Activated CD4-positive, alpha-beta memory T cell treated with anti-CD3 and anti-CD28 coated beads for 36 hours (primary cell): ENCODE measurements around the gene SLC15A3. TPM values are rescaled to one million over a fixed set of nuclear protein-coding genes. Genes with fewer than 3 reads are reported as not detected.

ENCODE experiments used
- CTCF ChIA-PET: fragments of 350-600 bp; sonication (Branson Sonifier 250); formaldehyde crosslinking; loops from one replicate; lab custom pipeline; 2021; ENCODE audit warnings: antibody characterized with exemption, inconsistent platforms; lab: Charles Lee
- POLR2A ChIA-PET: fragments of 350-600 bp; sonication (Branson Sonifier 250); formaldehyde crosslinking; loops from one replicate; lab custom pipeline; 2021; ENCODE audit warnings: antibody characterized with exemption; lab: Charles Lee
- DNase-seq: peaks from one replicate; pipeline ENCODE4 v3.0.0-alpha.2; 2020
- H3K27ac Mint-ChIP-seq: one replicate; pipeline ENCODE4 v1.8.0; 2021; ENCODE audit warnings: mixed read lengths
- H3K27me3 Mint-ChIP-seq: one replicate; pipeline ENCODE4 v1.8.0; 2021; ENCODE audit warnings: mixed read lengths
- H3K36me3 Mint-ChIP-seq: one replicate; pipeline ENCODE4 v1.8.0; 2021; ENCODE audit warnings: mixed read lengths
- H3K4me1 Mint-ChIP-seq: one replicate; pipeline ENCODE4 v1.8.0; 2021; ENCODE audit warnings: low read depth, mixed read lengths
- H3K4me3 Mint-ChIP-seq: one replicate; pipeline ENCODE4 v1.8.0; 2021; ENCODE audit warnings: mild to moderate bottlenecking, mixed read lengths
- H3K9me3 Mint-ChIP-seq: one replicate; pipeline ENCODE4 v1.8.0; 2021; ENCODE audit warnings: mixed read lengths
- intact Hi-C: fragments of 100-400 bp; cut with micrococcal nuclease; formaldehyde crosslinking; loops from one replicate; pipeline ENCODE4 v1.15.1; 2023
- total RNA-seq, 2 experiments: library from RNA; stranded (reverse); gene quantifications; one replicate each; pipeline ENCODE4 v1.2.3, GENCODE V29; 2021

SLC15A3 gene
- total RNA-seq, 2 experiments from 2014 or later: 1.3 to 1.8 TPM

GRCh38 chr11:60945295-60945667 lies 6.7 kb downstream of the SLC15A3 start:
- Mint-ChIP-seq H3K4me1 (no peaks in the 10 kb centered on the region), H3K27ac (no peak overlapping the region), H3K9me3 (no peaks in the 10 kb centered on the region), H3K27me3 (peaks cover 10% of the 10 kb centered on the region), H3K4me3 (no peak overlapping the region), H3K36me3 (no peaks in the 10 kb centered on the region)
- CTCF ChIA-PET: interaction anchor here (0.6 to 1.7 kb wide), 4 partner anchors 18 to 114 kb away, joined by 3 to 8 read pairs (median 4); partner anchors contain the start of gene CD6
- intact Hi-C loops: no loop called here
- DNase-seq: no peak
- POLR2A ChIA-PET: no interaction called here

GRCh38 chr11:60944490-60945294 lies 7.3 kb downstream of the SLC15A3 start:
- H3K27me3 Mint-ChIP-seq: peaks cover 7% of the 10 kb centered on the region
- DNase-seq: no peak
- H3K27ac Mint-ChIP-seq: no peak overlapping the region
- H3K9me3 Mint-ChIP-seq: no peaks in the 10 kb centered on the region
- H3K36me3 Mint-ChIP-seq: no peaks in the 10 kb centered on the region
- H3K4me1 Mint-ChIP-seq: peaks cover 4% of the 10 kb centered on the region
- ChIA-PET POLR2A (no interaction called here), CTCF (interaction anchor here (0.9 to 1.7 kb wide), 2 partner anchors 26 to 114 kb away, joined by 3 to 8 read pairs; partner anchors contain the start of gene CD6)
- H3K4me3 Mint-ChIP-seq: no peak overlapping the region
- intact Hi-C loops: no loop called here

- peaks cover 4% of the 10 kb centered on the region for H3K4me1 Mint-ChIP-seq
Measured at GRCh38 chr11:60942970-60943565, 8.9 kb downstream of the SLC15A3 start.

GRCh38 chr11:60942219-60942618 lies 9.8 kb downstream of the SLC15A3 start:
- Mint-ChIP-seq H3K9me3 (no peaks in the 10 kb centered on the region), H3K36me3 (no peaks in the 10 kb centered on the region), H3K4me1 (peaks cover 4% of the 10 kb centered on the region), H3K4me3 (no peak overlapping the region), H3K27ac (no peak overlapping the region), H3K27me3 (peaks cover 3% of the 10 kb centered on the region)
- no peak for DNase-seq
- ChIA-PET CTCF (no interaction called here), POLR2A (no interaction called here)
- intact Hi-C loops: no loop called here

More at GRCh38 chr11:60942970-60943565, 8.9 kb downstream of the SLC15A3 start:
- no peak for DNase-seq
- H3K27ac Mint-ChIP-seq: no peak overlapping the region
- no peaks in the 10 kb centered on the region for H3K9me3 Mint-ChIP-seq
- ChIA-PET POLR2A (no interaction called here), CTCF (no interaction called here)
- intact Hi-C loops: no loop called here
- H3K27me3 Mint-ChIP-seq: peaks cover 3% of the 10 kb centered on the region
- no peaks in the 10 kb centered on the region for H3K36me3 Mint-ChIP-seq
- H3K4me3 Mint-ChIP-seq: no peak overlapping the region

- POLR2A ChIA-PET: no interaction called here
- H3K4me3 Mint-ChIP-seq: no peak overlapping the region
Measured at GRCh38 chr11:60941371-60942119, 10.4 kb downstream of the SLC15A3 start.

GRCh38 chr11:60939855-60940254 lies 12.1 kb downstream of the SLC15A3 start:
- no peaks in the 10 kb centered on the region for H3K9me3 Mint-ChIP-seq
- no peak overlapping the region for H3K27ac Mint-ChIP-seq
- intact Hi-C loops: no loop called here
- peaks cover 3% of the 10 kb centered on the region for H3K27me3 Mint-ChIP-seq
- H3K4me3 Mint-ChIP-seq: no peak overlapping the region
- ChIA-PET POLR2A (interaction anchor here (0.7 to 1.4 kb wide), 2 partner anchors 32 to 189 kb away, joined by 3 read pairs; partner anchors contain the start of gene CD6), CTCF (interaction anchor here (0.7 to 1.7 kb wide), 3 partner anchors 10 to 248 kb away, joined by 3 read pairs; no protein-coding TSS in a partner anchor)
- DNase-seq: no peak
- peaks cover 4% of the 10 kb centered on the region for H3K4me1 Mint-ChIP-seq
- no peaks in the 10 kb centered on the region for H3K36me3 Mint-ChIP-seq

More at GRCh38 chr11:60941371-60942119, 10.4 kb downstream of the SLC15A3 start:
- no peaks in the 10 kb centered on the region for H3K9me3 Mint-ChIP-seq
- no peak overlapping the region for H3K27ac Mint-ChIP-seq
- CTCF ChIA-PET: interaction anchor here (0.6 kb wide), 1 partner anchor 163 kb away, joined by 3 read pairs; no protein-coding TSS in a partner anchor
- no peak for DNase-seq
- H3K27me3 Mint-ChIP-seq: peaks cover 3% of the 10 kb centered on the region
- H3K36me3 Mint-ChIP-seq: no peaks in the 10 kb centered on the region
- intact Hi-C loops: no loop called here
- H3K4me1 Mint-ChIP-seq: peaks cover 4% of the 10 kb centered on the region

- no peak overlapping the region for H3K27ac Mint-ChIP-seq
- POLR2A ChIA-PET: interaction anchor here (0.7 kb wide), 1 partner anchor 189 kb away, joined by 3 read pairs; no protein-coding TSS in a partner anchor
Measured at GRCh38 chr11:60939301-60939700, 12.7 kb downstream of the SLC15A3 start.

GRCh38 chr11:60938500-60938899 lies 13.5 kb downstream of the SLC15A3 start:
- Mint-ChIP-seq H3K27ac (no peak overlapping the region), H3K27me3 (no peaks in the 10 kb centered on the region)
- POLR2A ChIA-PET: no interaction called here

More at GRCh38 chr11:60939301-60939700, 12.7 kb downstream of the SLC15A3 start:
- H3K4me1 Mint-ChIP-seq: peaks cover 4% of the 10 kb centered on the region
- no peak overlapping the region for H3K4me3 Mint-ChIP-seq
- no peaks in the 10 kb centered on the region for H3K9me3 Mint-ChIP-seq
- H3K27me3 Mint-ChIP-seq: peaks cover 2% of the 10 kb centered on the region
- CTCF ChIA-PET: interaction anchor here (1.7 kb wide), 1 partner anchor 249 kb away, joined by 3 read pairs; no protein-coding TSS in a partner anchor
- H3K36me3 Mint-ChIP-seq: no peaks in the 10 kb centered on the region
- intact Hi-C loops: no loop called here
- DNase-seq: no peak

GRCh38 chr11:60937811-60938210 lies 14.2 kb downstream of the SLC15A3 start:
- intact Hi-C loops: no loop called here
- H3K9me3 Mint-ChIP-seq: no peaks in the 10 kb centered on the region
- H3K4me1 Mint-ChIP-seq: peaks cover 4% of the 10 kb centered on the region
- H3K27ac Mint-ChIP-seq: no peak overlapping the region
- CTCF ChIA-PET: no interaction called here
- DNase-seq: no peak
- POLR2A ChIA-PET: no interaction called here
- no peaks in the 10 kb centered on the region for H3K27me3 Mint-ChIP-seq
- no peak overlapping the region for H3K4me3 Mint-ChIP-seq
- H3K36me3 Mint-ChIP-seq: no peaks in the 10 kb centered on the region

More at GRCh38 chr11:60938500-60938899, 13.5 kb downstream of the SLC15A3 start:
- CTCF ChIA-PET: no interaction called here
- intact Hi-C loops: no loop called here
- DNase-seq: no peak
- H3K9me3 Mint-ChIP-seq: no peaks in the 10 kb centered on the region
- H3K4me3 Mint-ChIP-seq: no peak overlapping the region
- no peaks in the 10 kb centered on the region for H3K36me3 Mint-ChIP-seq
- peaks cover 4% of the 10 kb centered on the region for H3K4me1 Mint-ChIP-seq

GRCh38 chr11:60937144-60937527 lies 14.8 kb downstream of the SLC15A3 start:
- POLR2A ChIA-PET: no interaction called here
- CTCF ChIA-PET: no interaction called here
- Mint-ChIP-seq H3K4me1 (peaks cover 4% of the 10 kb centered on the region), H3K36me3 (no peaks in the 10 kb centered on the region), H3K9me3 (no peaks in the 10 kb centered on the region), H3K27me3 (no peaks in the 10 kb centered on the region), H3K27ac (no peak overlapping the region), H3K4me3 (no peak overlapping the region)
- DNase-seq: no peak
- intact Hi-C loops: no loop called here

- H3K9me3 Mint-ChIP-seq: no peaks in the 10 kb centered on the region
- POLR2A ChIA-PET: no interaction called here
- no peak overlapping the region for H3K27ac Mint-ChIP-seq
- H3K4me1 Mint-ChIP-seq: peaks cover 4% of the 10 kb centered on the region
- DNase-seq: no peak
- H3K36me3 Mint-ChIP-seq: no peaks in the 10 kb centered on the region
- intact Hi-C loops: no loop called here
- no peaks in the 10 kb centered on the region for H3K27me3 Mint-ChIP-seq
- no peak overlapping the region for H3K4me3 Mint-ChIP-seq
- CTCF ChIA-PET: no interaction called here
Measured at GRCh38 chr11:60936467-60937143, 15.4 kb downstream of the SLC15A3 start.
